ENCODE results near the gene JAM2. TPM values are rescaled to one million over a fixed set of nuclear protein-coding genes. Genes with fewer than 3 reads are reported as not detected.

JAM2 gene
- total RNA-seq, 1 donor from 2014 or later, result 42.5 TPM

GRCh38 chr21:25717491-25718147 is 78.6 kb downstream of the JAM2 start:
- DNase-seq, result peak; percentile 21

- no peak for DNase-seq
These were observed 82.9 kb downstream of the JAM2 start for GRCh38 chr21:25721987-25722386.

- DNase-seq, result no peak
These were observed 83.6 kb downstream of the JAM2 start for GRCh38 chr21:25722631-25723030.

GRCh38 chr21:25732091-25732760 is 93.2 kb downstream of the JAM2 start:
- DNase-seq, result no peak

GRCh38 chr21:25733859-25734653 is 95.0 kb downstream of the JAM2 start:
- peak; percentile 46 for DNase-seq

- DNase-seq, result no peak
These were observed 95.5 kb downstream of the JAM2 start for GRCh38 chr21:25734654-25734903.

- DNase-seq, result peak; percentile 99
These were observed 96.0 kb downstream of the JAM2 start, which contains the start of the genes ATP5PF and GABPA for GRCh38 chr21:25734904-25735645. Gene ATP5PF (minus strand): TSS chr21:25734904. CDS start chr21:25729794, 5,110 bp downstream. Gene GABPA (plus strand): TSS chr21:25734972. CDS start chr21:25741599, 6,627 bp downstream.

GRCh38 chr21:25735646-25736597 is 96.9 kb downstream of the JAM2 start:
- DNase-seq, result peak; percentile 94

- no peak for DNase-seq
These were observed 98.4 kb downstream of the JAM2 start for GRCh38 chr21:25737421-25737820.

GRCh38 chr21:25742900-25743299 is 103.8 kb downstream of the JAM2 start:
- no peak for DNase-seq

- DNase-seq, result no peak
These were observed 105.8 kb downstream of the JAM2 start for GRCh38 chr21:25744854-25745253.

- DNase-seq, result peak; percentile 8
These were observed 111.0 kb downstream of the JAM2 start for GRCh38 chr21:25750085-25750484.

GRCh38 chr21:25752416-25752815 is 113.4 kb downstream of the JAM2 start:
- DNase-seq, result no peak

- no peak for DNase-seq
These were observed 117.3 kb downstream of the JAM2 start for GRCh38 chr21:25756190-25756932.

GRCh38 chr21:25757531-25757930 is 118.5 kb downstream of the JAM2 start:
- DNase-seq, result peak; percentile 50

- no peak for DNase-seq
These were observed 120.5 kb downstream of the JAM2 start for GRCh38 chr21:25759573-25759972.

GRCh38 chr21:25760061-25760460 is 121.0 kb downstream of the JAM2 start:
- no peak for DNase-seq

GRCh38 chr21:25760677-25761076 is 121.6 kb downstream of the JAM2 start:
- DNase-seq, result no peak

- no peak for DNase-seq
These were observed 125.0 kb downstream of the JAM2 start for GRCh38 chr21:25764065-25764464.

Data from tongue (tissue), 2 donors.